Activated CD8-positive, alpha-beta T cell treated with anti-CD3 and anti-CD28 coated beads for 36 hours (primary cell): ENCODE measurements around the gene KRTAP12-4. TPM values are rescaled to one million over a fixed set of nuclear protein-coding genes. Genes with fewer than 3 reads are reported as not detected.

Experiments
- ATAC-seq: fragments of 200-7000 bp; cut with Tn5 transposase; one replicate; pipeline ENCODE4 v1.10.0; 2021; ENCODE audit warnings: mild to moderate bottlenecking, moderate library complexity
- CTCF ChIA-PET: fragments of 350-600 bp; sonication (Branson Sonifier 250); formaldehyde crosslinking; loops from one replicate; lab custom pipeline; 2021; ENCODE audit warnings: antibody characterized with exemption; lab: Charles Lee
- POLR2A ChIA-PET: fragments of 350-600 bp; sonication (Branson Sonifier 250); formaldehyde crosslinking; loops from one replicate; lab custom pipeline; 2021; ENCODE audit warnings: antibody characterized with exemption; lab: Charles Lee
- DNase-seq: peaks from one replicate; pipeline ENCODE4 v3.0.0-alpha.2; 2020
- H3K27ac Mint-ChIP-seq: one replicate; pipeline ENCODE4 v1.8.0; 2021; ENCODE audit warnings: mild to moderate bottlenecking, mixed read lengths
- H3K27me3 Mint-ChIP-seq: one replicate; pipeline ENCODE4 v1.8.0; 2021; ENCODE audit warnings: mixed read lengths
- H3K36me3 Mint-ChIP-seq: one replicate; pipeline ENCODE4 v1.8.0; 2021; ENCODE audit warnings: low read depth, mixed read lengths
- H3K4me1 Mint-ChIP-seq: one replicate; pipeline ENCODE4 v1.8.0; 2021; ENCODE audit warnings: low read depth, mixed read lengths
- H3K4me3 Mint-ChIP-seq: one replicate; pipeline ENCODE4 v1.8.0; 2021; ENCODE audit warnings: mild to moderate bottlenecking, moderate library complexity, mixed read lengths
- H3K9me3 Mint-ChIP-seq: one replicate; pipeline ENCODE4 v1.8.0; 2021; ENCODE audit warnings: mixed read lengths
- intact Hi-C: fragments of 100-400 bp; cut with micrococcal nuclease; formaldehyde crosslinking; loops from one replicate; pipeline ENCODE4 v1.10.0; 2022
- total RNA-seq, 2 experiments: library from RNA; stranded (reverse); gene quantifications; one replicate each; pipeline ENCODE4 v1.2.3, GENCODE V29; 2021
- TF ChIP-seq, protein P1 (sequence below): fragments of 200-600 bp; IDR thresholded peaks from one replicate; pipeline ENCODE4 v1.8.0; 2022; ENCODE audit warnings: antibody characterized with exemption, mild to moderate bottlenecking

Gene KRTAP12-4, protein sequence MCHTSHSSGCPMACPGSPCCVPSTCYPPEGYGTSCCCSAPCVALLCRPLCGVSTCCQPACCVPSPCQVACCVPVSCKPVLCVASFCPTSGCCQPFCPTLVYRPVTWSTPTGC
- not detected for total RNA-seq

GRCh38 chr21:44654576-44655175, at the start of gene KRTAP12-4:
Gene KRTAP12-4, minus strand, starts transcription at chr21:44654659. Its CDS starts 45 bp downstream, at chr21:44654614.
- ATAC-seq (peak; percentile 22), DNase-seq (peak; percentile 15)
- POLR2A ChIA-PET: no interaction called here
- peaks cover 56% of the 10 kb centered on the region for H3K4me1 Mint-ChIP-seq
- TF ChIP-seq, protein P1, sequence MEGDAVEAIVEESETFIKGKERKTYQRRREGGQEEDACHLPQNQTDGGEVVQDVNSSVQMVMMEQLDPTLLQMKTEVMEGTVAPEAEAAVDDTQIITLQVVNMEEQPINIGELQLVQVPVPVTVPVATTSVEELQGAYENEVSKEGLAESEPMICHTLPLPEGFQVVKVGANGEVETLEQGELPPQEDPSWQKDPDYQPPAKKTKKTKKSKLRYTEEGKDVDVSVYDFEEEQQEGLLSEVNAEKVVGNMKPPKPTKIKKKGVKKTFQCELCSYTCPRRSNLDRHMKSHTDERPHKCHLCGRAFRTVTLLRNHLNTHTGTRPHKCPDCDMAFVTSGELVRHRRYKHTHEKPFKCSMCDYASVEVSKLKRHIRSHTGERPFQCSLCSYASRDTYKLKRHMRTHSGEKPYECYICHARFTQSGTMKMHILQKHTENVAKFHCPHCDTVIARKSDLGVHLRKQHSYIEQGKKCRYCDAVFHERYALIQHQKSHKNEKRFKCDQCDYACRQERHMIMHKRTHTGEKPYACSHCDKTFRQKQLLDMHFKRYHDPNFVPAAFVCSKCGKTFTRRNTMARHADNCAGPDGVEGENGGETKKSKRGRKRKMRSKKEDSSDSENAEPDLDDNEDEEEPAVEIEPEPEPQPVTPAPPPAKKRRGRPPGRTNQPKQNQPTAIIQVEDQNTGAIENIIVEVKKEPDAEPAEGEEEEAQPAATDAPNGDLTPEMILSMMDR: no peak
- intact Hi-C loops: no loop called here
- CTCF ChIA-PET: no interaction called here
- peak within 1 kb of the TSS; percentile 68 for H3K27ac Mint-ChIP-seq
- no peaks in the 10 kb centered on the region for H3K27me3 Mint-ChIP-seq
- H3K36me3 Mint-ChIP-seq: peaks cover 28% of the 10 kb centered on the region
- H3K4me3 Mint-ChIP-seq: no peak within 1 kb of the TSS
- peaks cover 37% of the 10 kb centered on the region for H3K9me3 Mint-ChIP-seq

DNA sequence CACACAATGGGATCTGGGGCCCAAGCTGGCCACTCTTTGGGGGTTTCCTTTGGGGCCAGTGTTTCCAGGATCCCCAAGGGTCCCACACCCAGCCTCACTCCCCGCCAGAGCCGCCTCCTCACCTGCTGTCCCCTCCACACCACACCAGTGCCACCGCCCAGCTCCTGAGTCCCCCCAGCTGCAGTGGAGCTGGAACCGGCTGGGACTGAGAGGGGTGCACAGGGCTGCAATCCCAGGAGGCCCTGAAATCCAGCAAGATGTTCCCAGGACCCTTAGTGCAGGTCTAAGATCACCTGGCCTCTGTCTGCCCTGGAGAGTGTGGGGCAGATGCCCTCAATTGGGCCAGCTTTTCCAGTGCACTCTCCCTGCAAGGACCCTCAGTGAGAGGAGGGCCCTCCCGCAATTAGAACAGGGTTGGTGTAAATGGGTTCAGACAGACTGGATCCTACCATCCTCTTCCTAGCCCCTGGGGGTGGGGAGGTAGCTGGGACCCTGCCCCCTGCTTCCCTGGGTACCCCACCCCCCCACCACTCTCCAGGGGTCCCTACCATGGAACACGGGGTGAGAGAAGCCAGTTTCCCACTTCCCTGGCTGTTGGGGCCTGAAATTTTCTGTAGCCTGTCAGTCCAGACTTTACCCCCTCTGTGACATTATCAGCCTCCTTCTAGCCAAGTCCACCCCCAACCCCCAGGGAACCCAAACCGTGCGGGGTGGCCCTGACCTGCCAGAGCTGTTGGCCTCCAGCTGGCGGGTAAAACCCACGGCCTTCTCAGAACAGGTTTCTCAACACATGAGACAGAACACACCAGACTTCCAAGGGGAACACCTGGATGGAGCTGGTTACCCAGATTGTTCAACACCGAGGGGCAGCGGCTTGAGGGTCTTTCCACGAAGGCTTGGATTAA, 49.5 kb upstream of the KRTAP12-4 start:
- CTCF ChIA-PET: interaction anchor here (0.9 kb wide), 1 partner anchor 39 kb away, joined by 3 read pairs; no protein-coding TSS in a partner anchor
- no peak overlapping the region for H3K4me3 Mint-ChIP-seq
- peaks cover 9% of the 10 kb centered on the region for H3K36me3 Mint-ChIP-seq
- intact Hi-C loops: no loop called here
- DNase-seq (no peak), ATAC-seq (no peak)
- peaks cover 9% of the 10 kb centered on the region for H3K9me3 Mint-ChIP-seq
- TF ChIP-seq, protein P1: no peak
- H3K27me3 Mint-ChIP-seq: peaks cover 68% of the 10 kb centered on the region
- H3K4me1 Mint-ChIP-seq: peaks cover 5% of the 10 kb centered on the region
- POLR2A ChIA-PET: no interaction called here
- no peak overlapping the region for H3K27ac Mint-ChIP-seq

DNA sequence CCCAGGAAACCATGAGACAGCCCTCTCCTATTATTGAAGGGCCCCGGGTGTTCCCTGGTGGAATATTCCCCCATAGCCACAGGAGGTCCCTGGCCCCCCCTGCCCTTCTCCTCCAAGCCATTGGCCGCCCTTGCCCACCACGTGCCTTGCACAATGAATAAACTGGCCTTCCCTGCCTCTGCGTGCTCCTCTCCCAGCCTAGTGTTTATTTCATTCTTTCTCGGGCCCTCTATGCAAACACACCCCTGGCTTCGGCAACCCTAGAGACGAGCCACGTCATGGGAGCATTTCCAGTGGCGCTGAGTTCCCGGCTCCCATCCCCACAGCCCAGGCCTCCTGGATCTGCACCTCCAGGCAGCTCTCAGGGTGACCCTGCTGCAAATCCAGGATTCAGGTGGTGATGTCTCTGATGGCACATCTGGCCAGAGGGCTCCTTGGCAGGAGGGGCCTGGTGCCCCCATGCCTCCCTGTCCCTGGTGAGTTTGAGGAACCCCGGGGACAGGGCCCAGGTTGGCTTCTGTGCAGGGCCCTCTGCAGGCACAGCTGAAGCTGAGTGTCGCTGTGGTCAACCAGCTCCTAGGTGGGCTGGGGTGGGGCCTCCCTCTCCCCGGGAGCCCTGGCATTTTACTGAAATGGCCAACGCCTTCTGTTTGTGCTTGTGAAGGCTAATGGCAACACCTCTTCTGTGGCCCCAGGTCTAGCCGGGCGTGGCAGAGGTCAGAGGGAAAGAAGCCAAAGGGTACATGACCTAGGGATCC, 48.7 kb upstream of the KRTAP12-4 start:
- intact Hi-C loops: no loop called here
- ChIA-PET CTCF (no interaction called here), POLR2A (no interaction called here)
- DNase-seq (no peak), ATAC-seq (no peak)
- Mint-ChIP-seq H3K4me1 (peaks cover 5% of the 10 kb centered on the region), H3K27me3 (peaks cover 69% of the 10 kb centered on the region), H3K9me3 (peaks cover 9% of the 10 kb centered on the region), H3K4me3 (no peak overlapping the region), H3K36me3 (peaks cover 9% of the 10 kb centered on the region), H3K27ac (no peak overlapping the region)
- TF ChIP-seq, protein P1: no peak

DNA sequence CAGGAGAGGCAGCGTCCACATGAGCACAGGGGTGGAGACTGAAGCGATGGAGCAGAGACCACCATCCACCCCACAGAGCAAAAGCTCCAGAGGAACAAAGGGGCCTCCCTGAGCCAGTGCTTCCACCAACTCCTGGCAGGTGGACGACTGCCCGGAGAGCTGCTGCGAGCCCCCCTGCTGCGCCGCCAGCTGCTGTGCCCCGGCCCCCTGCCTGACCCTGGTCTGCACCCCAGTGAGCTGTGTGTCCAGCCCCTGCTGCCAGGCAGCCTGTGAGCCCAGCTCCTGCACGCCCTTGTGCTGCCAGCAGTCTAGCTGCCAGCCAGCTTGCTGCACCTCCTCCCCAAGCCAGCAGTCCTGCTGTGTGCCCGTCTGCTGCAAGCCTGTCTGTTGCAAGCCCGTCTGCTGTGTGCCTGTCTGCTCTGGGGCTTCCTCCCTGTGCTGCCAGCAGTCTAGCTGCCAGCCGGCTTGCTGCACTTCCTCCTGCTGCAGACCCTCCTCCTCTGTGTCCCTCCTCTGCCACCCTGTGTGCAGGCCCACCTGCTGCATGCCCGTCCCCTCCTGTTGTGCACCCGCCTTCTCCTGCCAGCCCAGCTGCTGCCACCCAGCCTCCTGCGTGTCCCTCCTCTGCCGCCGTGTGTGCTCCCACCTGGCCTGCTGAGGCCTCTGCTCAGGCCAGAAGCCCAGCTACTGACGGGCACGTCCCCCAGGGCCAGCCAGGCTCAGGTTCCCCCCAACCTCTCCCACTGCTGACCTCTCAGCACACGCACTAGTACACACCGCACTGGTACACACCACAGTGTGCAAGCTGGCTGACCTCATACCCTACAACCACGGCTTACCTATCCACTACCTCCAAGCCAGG, 47.9 kb upstream of the KRTAP12-4 start:
- Mint-ChIP-seq H3K27ac (no peak overlapping the region), H3K36me3 (peaks cover 9% of the 10 kb centered on the region), H3K4me3 (no peak overlapping the region), H3K4me1 (peaks cover 5% of the 10 kb centered on the region), H3K27me3 (peaks cover 69% of the 10 kb centered on the region), H3K9me3 (peaks cover 9% of the 10 kb centered on the region)
- no peak for DNase-seq
- CTCF ChIA-PET: no interaction called here
- POLR2A ChIA-PET: no interaction called here
- intact Hi-C loops: no loop called here
- TF ChIP-seq, protein P1: no peak
- ATAC-seq: no peak
